ENCODE measurements around the gene PPP3R2.
"Not testable (repeated sequence)": the region's sequence is repeated elsewhere in the genome, so short reads cannot be mapped to it uniquely, and the experiment has no call there.

PPP3R2 gene

DNA sequence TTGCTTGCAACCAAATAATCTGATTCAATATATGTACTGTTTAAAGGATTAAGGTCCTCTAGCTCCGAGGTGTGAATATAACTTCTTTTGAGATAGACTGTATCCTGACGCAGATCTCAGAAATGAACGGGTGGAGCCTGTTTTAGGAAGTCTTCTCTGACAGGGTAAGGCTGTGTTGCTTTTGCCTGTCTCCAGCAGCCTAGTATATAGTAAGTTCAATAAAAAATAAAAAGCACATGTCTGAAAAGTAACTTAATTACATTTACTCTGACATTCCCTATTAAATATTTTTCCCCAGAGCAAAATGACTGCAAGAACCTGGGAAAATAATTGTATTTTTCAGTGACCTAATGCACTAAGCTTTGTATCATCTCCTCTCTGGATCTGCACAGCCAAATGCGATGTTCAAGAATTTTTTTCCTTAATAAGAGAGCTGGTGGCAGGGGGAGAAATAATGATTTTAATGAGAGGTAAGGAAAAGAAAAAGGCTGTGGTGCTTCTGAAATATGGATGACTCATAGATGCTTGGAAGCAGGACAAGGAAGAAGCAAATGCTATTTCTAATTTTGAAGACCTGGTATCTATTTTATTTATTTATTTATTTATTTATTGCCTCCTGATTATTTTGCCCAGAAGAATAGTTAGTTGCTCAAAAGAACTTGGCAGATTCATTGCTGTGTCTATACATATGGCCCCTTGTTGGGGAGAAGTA lies 7.3 kb downstream of the PPP3R2 start:
- DNase-seq = no peak

DNA sequence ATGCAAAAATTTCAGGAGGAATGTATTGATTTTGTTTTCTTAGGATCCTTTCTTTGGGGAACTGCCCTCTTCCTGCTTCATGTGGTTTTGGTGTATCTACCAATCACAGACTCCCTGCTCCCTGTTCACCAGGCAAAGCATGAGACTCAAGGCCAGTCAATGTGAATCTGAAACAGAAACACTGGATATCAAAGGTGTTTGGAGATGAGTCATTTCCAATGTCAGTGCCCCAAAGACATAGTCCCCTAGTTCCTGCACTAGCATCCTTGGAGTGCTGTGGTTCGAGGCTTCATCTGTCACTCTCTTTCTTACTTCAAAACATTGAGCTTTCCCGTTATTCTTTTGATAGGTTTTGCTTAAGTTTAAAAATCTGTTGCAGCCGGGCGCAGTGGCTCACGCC lies 8.1 kb downstream of the PPP3R2 start:
- DNase-seq = no peak

DNA sequence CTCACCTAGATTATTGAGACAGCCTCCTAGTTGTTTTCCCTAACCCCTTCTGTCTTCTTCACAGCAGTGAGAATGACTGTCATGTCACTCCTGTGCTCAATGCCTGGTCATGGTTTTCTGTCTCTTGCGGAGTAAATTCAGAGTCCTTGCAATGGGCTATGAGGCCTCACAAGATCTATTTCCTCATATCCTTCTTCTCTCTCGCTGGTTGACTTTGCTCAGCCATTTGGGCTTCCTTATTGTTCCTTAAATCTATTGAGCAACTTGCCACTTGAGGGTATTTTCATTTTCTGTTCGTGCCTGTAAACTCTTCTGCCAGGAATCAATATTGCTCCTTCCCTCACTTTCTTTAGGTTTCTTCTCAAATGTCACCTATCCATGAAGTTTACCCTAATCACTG lies 9.0 kb downstream of the PPP3R2 start:
- no peak for DNase-seq

DNA sequence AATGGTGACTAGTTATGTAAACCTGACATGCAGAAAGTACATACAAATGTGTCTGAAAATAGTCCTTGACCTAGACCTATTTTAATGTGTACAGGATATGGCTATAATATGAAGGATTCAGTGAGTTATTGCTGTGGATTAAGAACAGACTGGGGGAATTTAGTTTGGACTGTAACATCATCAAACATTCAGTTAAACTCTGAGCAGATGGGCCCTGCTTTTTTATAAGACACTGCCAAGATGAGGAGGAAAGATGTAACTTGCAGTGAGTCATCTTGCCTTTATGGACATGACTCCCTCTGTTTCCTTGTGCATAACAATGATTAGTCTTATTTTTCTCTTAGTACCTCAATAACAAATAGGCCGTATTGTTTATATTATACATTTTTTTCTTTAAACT lies 12.2 kb downstream of the PPP3R2 start:
- no peak for DNase-seq

DNA sequence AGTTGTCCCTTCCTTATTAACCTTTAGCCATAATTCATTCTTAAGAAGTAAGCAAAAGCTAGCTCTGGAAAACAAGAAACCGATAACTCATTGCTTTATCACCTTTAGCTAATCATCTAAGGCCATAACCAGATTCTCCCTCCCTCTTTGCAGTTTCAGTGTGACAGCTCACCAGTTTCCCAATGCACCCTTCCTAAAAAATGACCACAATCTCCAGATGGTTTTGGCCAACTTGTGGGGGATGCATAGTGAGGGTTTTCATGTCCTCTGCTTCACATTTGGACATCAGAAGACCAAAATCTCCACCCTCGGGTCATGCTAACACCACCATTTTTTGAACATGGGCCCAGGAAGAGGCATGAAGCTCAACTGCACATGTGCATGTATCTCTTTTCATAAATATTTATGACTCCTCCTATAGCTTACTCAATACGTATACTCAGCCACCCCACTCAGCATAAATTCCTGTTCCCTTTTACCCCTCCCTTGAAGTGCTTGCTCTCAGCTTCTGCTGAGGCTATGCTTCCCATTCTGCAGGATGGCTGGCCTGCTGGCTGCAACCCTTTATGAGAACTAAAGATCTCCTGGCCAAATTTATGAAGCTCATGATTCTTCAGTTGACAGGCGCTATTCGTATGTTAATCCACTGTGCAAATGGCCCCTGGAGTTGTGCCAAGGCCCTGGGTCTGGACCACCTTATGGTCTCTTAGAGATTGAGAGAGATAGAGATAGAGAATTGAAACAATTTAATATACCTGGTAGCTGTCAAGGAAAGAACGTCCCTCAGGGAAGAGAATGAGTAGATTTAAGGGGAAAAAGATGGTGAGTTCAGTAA lies 14.8 kb downstream of the PPP3R2 start:
- DNase-seq = no peak

DNA sequence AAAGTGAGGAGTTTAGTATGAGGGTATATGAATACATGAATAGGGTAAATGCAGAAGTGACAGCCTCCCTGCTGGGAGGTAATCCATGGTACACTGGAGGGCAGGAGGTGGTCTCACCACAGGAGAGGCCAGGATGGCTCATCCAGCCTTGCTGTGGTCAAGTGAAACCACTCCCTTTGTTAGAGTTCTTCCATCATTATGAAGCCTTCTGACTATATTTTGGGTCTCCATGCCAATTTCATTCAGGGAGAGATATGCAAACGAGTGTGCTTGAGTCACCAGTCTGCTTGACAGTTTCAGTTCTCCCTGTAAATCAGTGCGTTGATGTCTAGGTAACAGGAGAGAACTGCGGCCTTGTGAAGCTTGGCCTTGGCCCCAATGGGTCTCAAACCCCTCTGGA lies 16.4 kb downstream of the PPP3R2 start:
- no peak for DNase-seq

DNA sequence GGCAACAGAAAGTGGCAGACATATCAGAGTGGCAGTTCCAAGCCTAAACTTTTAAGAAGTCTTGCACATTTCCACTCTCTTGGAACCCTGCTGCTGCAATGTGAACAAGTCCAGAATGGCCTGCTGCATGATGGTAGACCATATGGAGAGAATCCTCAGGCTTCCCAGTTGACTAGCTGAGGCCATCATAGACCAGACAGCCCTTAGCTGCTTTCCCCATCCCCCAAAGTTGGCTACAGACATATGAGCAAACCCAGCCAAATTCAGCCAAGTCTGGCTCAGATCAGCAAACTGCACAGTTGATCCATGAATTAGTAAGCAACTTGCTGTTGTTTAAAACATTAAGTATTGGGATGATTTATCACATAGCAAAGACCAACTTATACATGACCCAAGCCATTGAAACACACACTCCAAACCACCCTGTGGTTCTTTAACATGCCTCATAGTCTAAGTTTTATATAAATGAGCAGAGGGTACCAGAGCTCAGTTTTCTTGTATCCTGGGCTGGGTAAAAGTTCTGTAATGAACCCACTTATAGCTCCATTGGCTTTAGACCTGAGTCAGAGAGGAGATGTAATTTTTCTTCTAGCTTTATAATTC lies 19.9 kb downstream of the PPP3R2 start:
- no peak for DNase-seq

DNA sequence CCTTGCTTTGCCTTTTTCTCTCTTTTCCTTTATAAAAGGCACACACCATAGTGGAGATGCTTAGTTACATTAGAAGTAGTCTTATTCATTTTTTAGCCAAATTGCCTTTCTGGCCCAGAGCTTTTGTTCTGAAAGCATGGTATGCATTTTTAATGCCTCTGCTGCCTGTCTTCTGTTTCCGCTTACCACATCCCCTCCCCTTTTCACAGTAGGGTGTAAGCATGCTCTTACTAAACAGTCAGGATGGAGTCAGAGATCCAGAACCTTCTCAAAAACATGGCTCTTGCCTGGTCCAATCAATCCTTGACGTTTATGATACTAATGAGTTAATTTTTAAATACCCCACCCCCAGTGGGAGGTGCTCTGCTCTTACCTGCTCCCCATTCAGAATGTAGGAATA lies 22.5 kb downstream of the PPP3R2 start:
- no peak for DNase-seq

DNA sequence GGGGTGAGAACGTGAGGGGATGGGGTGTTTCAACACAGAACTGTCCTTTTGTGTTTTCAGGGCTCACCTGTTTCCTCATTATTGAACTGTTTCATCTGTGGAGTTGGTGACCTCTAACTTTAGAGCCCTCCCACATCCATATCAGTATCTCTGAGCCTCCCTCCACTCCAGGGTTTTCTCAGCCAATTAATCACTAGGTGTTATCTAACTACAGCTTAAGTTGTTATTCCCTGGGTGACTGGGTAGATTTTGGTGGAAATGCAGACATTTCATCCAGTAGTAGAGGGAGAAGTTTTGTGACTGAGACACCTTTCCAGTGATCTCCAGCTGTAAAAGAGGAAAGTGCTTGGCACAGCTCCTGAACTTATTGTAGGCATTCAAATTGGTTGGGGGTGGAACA lies 23.7 kb downstream of the PPP3R2 start:
- peak; percentile 76 for DNase-seq

DNA sequence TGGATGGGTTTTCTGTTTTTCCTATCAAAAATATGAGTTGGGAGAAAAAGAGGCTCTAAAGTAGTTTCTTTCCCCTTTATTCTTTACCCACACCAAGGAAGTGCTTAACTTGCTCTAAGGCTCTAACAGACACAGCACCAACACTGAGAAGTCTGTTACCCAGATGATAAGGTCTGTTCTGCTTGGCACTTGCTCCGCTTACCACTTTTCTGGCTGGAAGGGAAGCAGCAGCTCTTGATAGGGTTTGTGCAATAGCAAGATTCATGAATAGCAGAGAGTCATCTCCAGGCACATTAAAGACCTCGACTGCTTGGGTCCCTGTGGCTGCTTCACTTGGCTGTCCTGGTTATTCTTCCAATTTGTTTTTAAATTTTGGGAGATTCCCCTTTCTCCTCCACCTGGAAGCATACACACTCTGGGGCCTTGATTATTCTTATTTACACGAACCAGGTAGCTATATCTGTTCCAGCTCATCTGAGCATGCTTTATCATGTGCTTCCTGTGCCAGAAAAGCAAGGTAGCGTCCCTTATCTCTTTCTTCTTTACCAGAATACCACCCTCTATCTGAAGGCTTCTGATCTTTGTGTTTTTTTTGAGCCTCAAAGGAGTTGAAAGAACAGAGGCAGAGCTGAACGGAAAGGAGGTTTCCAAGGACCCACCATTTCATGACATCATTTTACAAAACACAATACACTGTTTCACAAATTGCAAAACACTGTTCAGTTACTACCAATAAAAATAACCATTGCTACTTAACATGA lies 24.8 kb downstream of the PPP3R2 start:
- peak; percentile 97 for DNase-seq

DNA sequence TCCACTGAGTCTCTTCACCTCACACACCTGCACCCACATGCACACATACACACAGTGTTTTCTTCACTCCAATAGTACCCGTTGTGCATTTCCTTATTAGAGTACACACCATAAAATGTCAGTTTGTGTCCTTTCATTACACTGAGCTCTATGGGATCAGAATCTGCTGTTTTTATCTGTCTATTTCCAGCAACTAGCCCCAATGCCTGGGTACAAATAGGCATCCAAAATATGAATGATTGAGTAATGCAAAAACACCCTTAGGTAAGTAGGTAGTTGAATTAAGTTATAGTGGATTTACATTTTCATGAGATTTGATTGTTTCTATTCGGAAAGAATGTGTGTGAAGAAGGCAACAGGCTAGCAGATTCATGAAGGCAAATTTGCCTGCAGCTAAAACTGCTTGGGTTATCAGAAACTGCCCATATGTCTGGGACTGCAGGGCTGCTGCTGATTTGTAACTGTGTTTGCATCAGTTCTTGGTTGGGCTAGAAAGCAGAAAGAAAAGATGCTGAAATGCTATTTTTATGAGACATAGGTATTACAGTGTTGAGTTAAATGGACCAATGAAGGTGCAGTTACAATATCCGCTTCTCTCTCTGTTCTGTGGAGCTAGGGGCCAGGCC lies 26.9 kb downstream of the PPP3R2 start:
- DNase-seq = peak; percentile 60

DNA sequence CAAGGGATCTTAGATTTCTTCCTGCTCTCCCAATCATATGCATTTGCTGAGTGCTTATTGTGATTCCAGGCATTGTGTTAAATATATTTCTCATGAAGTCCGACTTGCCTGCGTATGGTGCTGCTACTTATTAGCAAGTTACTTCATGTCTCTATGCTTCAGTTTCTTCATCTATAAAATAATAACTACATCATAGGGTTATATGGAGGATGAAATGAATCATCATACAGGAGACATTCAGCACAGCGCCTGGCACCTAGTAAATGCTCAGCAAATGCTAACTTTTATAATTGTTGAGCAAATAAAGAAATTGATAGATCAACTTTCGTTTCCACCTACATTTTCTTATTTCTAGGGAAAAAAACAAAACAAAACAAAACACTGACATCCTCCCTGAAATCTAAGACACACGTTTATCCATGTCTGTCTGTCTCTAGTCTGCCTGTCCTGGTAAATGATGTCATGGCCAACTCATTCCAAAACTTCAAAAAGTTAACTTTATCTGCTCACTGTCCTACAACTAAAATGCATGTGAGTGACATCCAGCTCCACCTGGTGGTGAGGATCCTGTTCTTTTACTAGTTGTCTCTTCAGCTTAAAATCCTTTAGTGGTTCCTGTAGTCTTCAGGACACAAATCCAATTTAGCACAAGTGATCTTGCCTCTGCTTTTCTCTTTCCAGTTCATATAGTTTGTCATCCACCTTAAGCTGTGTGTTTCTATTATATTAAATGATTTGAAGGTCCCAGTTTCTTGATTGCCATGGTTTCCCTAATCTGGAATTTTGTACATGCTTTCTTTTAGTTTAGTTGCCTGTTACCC lies 27.7 kb downstream of the PPP3R2 start:
- peak; percentile 84 for DNase-seq

DNA sequence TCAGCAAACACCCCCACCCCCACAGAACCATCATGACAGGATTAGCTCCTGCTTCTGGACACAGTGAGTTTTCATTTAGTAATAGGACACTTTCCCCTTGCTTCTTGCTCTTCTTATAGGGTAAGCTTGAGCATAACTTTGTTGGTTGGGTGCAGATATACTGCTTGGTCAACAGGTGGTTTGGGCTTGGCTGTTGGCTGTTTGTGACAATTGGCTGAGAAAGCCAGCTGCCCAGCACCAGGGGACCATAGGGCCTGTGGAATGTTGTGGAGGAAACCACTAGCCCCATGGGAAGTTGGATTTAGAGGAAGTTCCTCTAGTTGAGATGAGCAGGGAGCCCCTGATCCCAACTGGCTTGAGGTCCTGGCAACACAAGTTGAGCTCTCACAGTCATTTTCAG lies 30.5 kb downstream of the PPP3R2 start:
- DNase-seq = no peak

DNA sequence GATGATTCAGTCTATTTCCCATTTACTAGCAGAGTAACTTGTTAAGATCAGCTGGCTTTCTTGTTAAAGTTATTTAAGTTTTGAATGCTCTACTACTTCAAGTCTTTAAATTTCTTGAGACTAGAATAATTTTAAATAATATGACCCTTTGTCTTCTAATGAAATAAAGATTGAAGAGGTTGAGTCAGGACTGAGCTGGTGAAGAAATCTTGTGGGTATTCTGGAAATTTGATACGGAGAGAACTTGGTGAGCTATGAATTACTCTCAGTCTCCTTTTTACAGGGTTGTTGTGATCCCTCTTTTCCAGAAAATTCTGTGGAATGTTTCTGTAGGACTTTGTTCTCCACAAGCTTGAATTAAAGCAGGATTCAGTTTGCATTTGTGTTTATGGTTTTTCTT lies 31.8 kb downstream of the PPP3R2 start:
- DNase-seq = no peak

DNA sequence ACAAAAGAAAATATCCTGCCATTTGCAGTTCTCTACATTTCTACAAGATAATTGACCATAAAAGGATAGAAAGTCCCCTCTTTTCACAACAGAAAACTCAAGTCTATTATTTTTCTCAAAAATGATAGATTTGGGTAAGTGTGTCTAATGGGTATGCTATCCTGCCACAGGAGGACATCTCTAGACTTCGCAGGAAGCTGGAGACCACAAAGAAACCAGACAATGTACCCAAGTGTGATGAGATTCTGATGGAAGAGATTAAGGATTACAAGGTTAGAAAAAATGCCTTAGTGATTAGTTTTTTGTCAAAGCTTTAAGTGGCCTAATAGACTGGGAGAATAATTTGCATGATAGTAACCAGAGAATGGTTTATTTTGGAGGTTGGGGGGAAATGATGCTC lies 33.0 kb downstream of the PPP3R2 start:
- DNase-seq = no peak

DNA sequence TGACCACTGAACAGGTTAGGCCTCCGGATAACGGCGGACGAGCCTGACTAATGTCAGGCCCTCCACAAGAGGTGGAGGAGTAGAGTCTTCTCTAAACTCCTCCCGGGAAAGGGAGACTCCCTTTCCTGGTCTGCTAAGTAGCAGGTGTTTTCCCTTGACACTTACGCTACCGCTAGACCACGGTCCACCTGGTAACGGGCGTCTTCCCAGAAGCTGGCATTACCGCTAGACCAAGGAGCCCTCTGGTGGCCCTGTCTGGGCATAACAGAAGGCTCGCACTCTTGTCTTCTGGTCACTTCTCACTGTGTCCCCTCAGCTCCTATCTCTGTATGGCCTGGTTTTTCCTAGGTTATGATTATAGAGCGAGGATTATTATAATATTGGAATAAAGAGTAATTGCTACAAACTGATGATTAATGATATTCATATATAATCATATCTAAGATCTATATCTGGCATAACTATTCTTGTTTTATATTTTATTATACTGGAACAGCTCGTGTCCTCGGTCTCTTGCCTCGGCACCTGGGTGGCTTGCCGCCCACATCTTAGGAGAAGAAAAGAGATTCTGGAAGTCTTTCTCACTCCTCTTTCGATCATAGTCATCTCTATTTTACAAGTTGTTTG lies 45.2 kb downstream of the PPP3R2 start:
- DNase-seq = not testable (repeated sequence)

DNA sequence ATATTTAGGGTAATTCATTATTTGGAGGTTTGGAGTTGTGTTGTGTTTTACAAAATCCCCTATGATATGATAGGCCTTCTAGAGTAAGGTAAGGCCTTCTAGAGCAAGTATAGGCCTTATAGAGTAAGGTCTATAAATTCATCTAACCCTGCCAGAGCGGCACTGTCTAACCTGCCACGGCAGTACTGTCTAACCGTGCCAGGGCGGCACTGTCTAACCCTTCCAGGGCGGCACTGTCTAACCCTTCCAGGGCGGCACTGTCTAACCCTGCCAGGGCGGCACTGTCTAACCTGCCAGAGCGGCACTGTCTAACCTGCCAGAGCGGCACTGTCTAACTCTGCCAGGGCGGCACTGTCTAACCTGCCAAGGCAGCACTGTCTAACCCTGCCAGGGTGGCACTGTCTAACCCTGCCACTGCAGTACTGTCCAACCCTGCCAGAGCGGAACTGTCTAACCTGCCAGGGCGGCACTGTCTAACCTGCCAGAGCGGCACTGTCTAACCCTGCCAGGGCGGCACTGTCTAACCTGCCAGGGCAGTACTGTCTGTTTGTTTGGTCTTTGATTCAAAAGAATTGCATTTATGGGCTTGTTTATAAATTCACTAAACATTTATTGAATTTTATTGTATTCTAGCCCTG lies 51.6 kb downstream of the PPP3R2 start:
- no peak for DNase-seq
